ENCODE results near the gene TTC28. TPM values are rescaled to one million over a fixed set of nuclear protein-coding genes. Genes with fewer than 3 reads are reported as not detected.

Gene TTC28
- total and polyA plus RNA-seq, 10 of the 15 experiments (the other 5 are each of a cell fraction or from before 2014, with no cell fraction given) = 0.15 to 8.4 (median 1.4) TPM

- Histone ChIP-seq H3K79me2 (ENCODE audit: control insufficient read depth, insufficient read depth, low read length) (no peaks in the 10 kb centered on the region), H3K4me3 (no peak overlapping the region), H3K36me3 (ENCODE audit: control insufficient read depth in 2 of 2, insufficient read depth in 2 of 2, low read length in 1 of 2) (no peaks in the 10 kb centered on the region), H3K4me1 (ENCODE audit: control insufficient read depth, insufficient read depth, low read length) (no peaks in the 10 kb centered on the region), H3K9ac (ENCODE audit: control insufficient read depth, insufficient read depth, low read length) (no peak overlapping the region), H3K27ac (ENCODE audit: control insufficient read depth, insufficient read depth) (no peak overlapping the region), H2AFZ (ENCODE audit: control insufficient read depth, low read depth, low read length) (no peak overlapping the region), H4K20me1 (ENCODE audit: control insufficient read depth, insufficient read depth) (no peaks in the 10 kb centered on the region), H3K9me3 (replicated peaks; ENCODE audit: control insufficient read depth, insufficient read depth, low read length) (no peaks in the 10 kb centered on the region), H3K4me2 (ENCODE audit: control insufficient read depth, insufficient read depth) (no peak overlapping the region), H3K27me3 (replicated peaks in 1 of 2; ENCODE audit: control insufficient read depth in 2 of 2, insufficient read depth in 2 of 2, low read length in 1 of 2) (no peaks in the 10 kb centered on the region; a peak in 1 of 4 replicates)
- no peak for FAIRE-seq
- TF ChIP-seq ETV6 (conservative IDR thresholded peaks at IDR 0.05 in 1 of 2, IDR thresholded peaks at IDR 0.05 in 1 of 2; ENCODE audit: borderline replicate concordance in 1 of 2, low read depth in 1 of 2) = no peak
- no peak for TF ChIP-seq RELA (IDR thresholded peaks at IDR 0.05; ENCODE audit: borderline replicate concordance, partially characterized antibody)
- TF ChIP-seq RELB (IDR thresholded peaks at IDR 0.05; ENCODE audit: low read depth) = no peak
- TF ChIP-seq RFX5 (IDR thresholded peaks at IDR 0.05; ENCODE audit: low read depth, low read length) = no peak
- no peak for TF ChIP-seq SUZ12 (IDR thresholded peaks at IDR 0.05; ENCODE audit: unreplicated experiment)
- no peak for TF ChIP-seq ATF7 (IDR thresholded peaks at IDR 0.05; ENCODE audit: low read depth)
- TF ChIP-seq CHD1 (IDR thresholded peaks at IDR 0.05; ENCODE audit: low read depth, low read length) = no peak
- no peak for TF ChIP-seq NFYB (IDR thresholded peaks at IDR 0.05; ENCODE audit: insufficient read depth, low read depth, low read length)
- no peak for TF ChIP-seq E2F8 (IDR thresholded peaks at IDR 0.05; ENCODE audit: low read depth, partially characterized antibody)
- TF ChIP-seq CEBPB (IDR thresholded peaks at IDR 0.05; ENCODE audit: borderline replicate concordance in 1 of 2, low read depth in 2 of 2, low read length in 2 of 2) = no peak
- TF ChIP-seq PAX5 (IDR thresholded peaks at IDR 0.05; ENCODE audit: borderline replicate concordance, low read depth, low read length) = no peak
- in situ Hi-C loops (cut with MboI) = no loop called here
- SMC1A ChIA-PET (ENCODE audit: uncharacterized antibody, unreplicated experiment) = no interaction called here
- RAD21 ChIA-PET (ENCODE audit: unreplicated experiment) = no interaction called here
- POLR2A ChIA-PET = no interaction called here
- 12% methylated on average over 2 of the region's 2 CpGs for WGBS (ENCODE audit: insufficient coverage, insufficient replicate concordance, low lambda C conversion rate, missing lambda C conversion rate)
- intact Hi-C loops (cut with micrococcal nuclease; ENCODE audit: unreplicated experiment) = no loop called here
- CTCF ChIA-PET = interaction anchor here (0.9 to 1.2 kb wide), 2 partner anchors 21 to 27 kb away, joined by 3 read pairs; no protein-coding TSS in a partner anchor
- no TSS peak for BruUV-seq (replicated peaks)
- DNase-seq (ENCODE audit: low read depth, low spot score) = no peak
- ATAC-seq = no peak
Observed at GRCh38 chr22:28413612-28414399, 265.8 kb downstream of the TTC28 start.

All from GM12878 (cell line).